Cardiac muscle cell (in vitro differentiated cells and primary cell): Measurements from ENCODE around the gene RUSF1. TPM values are rescaled to one million over a fixed set of nuclear protein-coding genes. Genes with fewer than 3 reads are reported as not detected.
"Not testable (repeated sequence)": the region's sequence is repeated elsewhere in the genome, so short reads cannot be mapped to it uniquely, and the experiment has no call there.

Experiments used
- DNase-seq, 2 donors: peaks; one replicate each; pipeline versions ENCODE4 v3.0.0 to v3.0.0-alpha.2; 2010 to 2017; ENCODE audit warnings: low read depth in 1 of 2, low spot score in 1 of 2
- H3K27ac ChIP-seq: fragments of 200-600 bp; sonication (generic); 2 replicates; pipeline ENCODE4 v1.5.1; 2016
- H3K27me3 ChIP-seq: fragments of 200-600 bp; sonication (generic); 2 replicates; pipeline ENCODE4 v1.6.0; 2016; ENCODE audit warnings: control low read depth
- H3K36me3 ChIP-seq: fragments of 200-600 bp; sonication (generic); 2 replicates; pipeline ENCODE4 v1.5.1; 2016; ENCODE audit warnings: control low read depth
- H3K4me1 ChIP-seq: fragments of 200-600 bp; sonication (generic); 2 replicates; pipeline ENCODE4 v1.8.1; 2017; ENCODE audit warnings: low read depth, mild to moderate bottlenecking, mixed run types
- H3K4me3 ChIP-seq: fragments of 200-600 bp; sonication (generic); 2 replicates; pipeline ENCODE4 v1.5.1; 2016; ENCODE audit warnings: mild to moderate bottlenecking
- H3K9me3 ChIP-seq: fragments of 200-600 bp; sonication (generic); 2 replicates; pipeline ENCODE4 v1.5.1; 2017; ENCODE audit warnings: low read depth, mild to moderate bottlenecking, control low read depth
- polyA plus RNA-seq: library from polyadenylated mRNA; unstranded; fragments of >200 nt; fragmentation: Nextera tagmentation; extraction: Ambion mirVana; gene quantifications from 2 replicates; pipeline ENCODE4 v1.2.1, GENCODE V29; 2016
- total RNA-seq: library from RNA; depleted of rRNA; stranded (reverse); fragments of >200 nt; gene quantifications from 2 replicates; pipeline ENCODE4 v1.2.3, GENCODE V29; 2016
- TF ChIP-seq, protein P1 (sequence below): IDR thresholded peaks from 2 replicates; pipeline ENCODE4 v1.5.1; 2012; ENCODE audit warnings: low read depth, mild to moderate bottlenecking, low read length

Gene RUSF1
- total and polyA plus RNA-seq, 2 experiments from 2014 or later, result 54.0 to 113 TPM

GRCh38 chr16:31508706-31509195 is 560 bp upstream of the RUSF1 start:
- DNase-seq, result peak in 1 of 2 donors; percentile 68

GRCh38 chr16:31507617-31507928 is 618 bp downstream of the RUSF1 start:
- H3K27me3 ChIP-seq, result no peaks in the 10 kb centered on the region
- peak overlapping the region; percentile 97 for H3K27ac ChIP-seq

More at GRCh38 chr16:31508706-31509195, 560 bp upstream of the RUSF1 start:
- Histone ChIP-seq H3K27ac (peak overlapping the region; percentile 97), H3K4me3 (peak overlapping the region; percentile 61), H3K4me1 (peaks cover 12% of the 10 kb centered on the region), H3K36me3 (no peaks in the 10 kb centered on the region), H3K9me3 (no peaks in the 10 kb centered on the region), H3K27me3 (no peaks in the 10 kb centered on the region)
- TF ChIP-seq, protein P1, sequence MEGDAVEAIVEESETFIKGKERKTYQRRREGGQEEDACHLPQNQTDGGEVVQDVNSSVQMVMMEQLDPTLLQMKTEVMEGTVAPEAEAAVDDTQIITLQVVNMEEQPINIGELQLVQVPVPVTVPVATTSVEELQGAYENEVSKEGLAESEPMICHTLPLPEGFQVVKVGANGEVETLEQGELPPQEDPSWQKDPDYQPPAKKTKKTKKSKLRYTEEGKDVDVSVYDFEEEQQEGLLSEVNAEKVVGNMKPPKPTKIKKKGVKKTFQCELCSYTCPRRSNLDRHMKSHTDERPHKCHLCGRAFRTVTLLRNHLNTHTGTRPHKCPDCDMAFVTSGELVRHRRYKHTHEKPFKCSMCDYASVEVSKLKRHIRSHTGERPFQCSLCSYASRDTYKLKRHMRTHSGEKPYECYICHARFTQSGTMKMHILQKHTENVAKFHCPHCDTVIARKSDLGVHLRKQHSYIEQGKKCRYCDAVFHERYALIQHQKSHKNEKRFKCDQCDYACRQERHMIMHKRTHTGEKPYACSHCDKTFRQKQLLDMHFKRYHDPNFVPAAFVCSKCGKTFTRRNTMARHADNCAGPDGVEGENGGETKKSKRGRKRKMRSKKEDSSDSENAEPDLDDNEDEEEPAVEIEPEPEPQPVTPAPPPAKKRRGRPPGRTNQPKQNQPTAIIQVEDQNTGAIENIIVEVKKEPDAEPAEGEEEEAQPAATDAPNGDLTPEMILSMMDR, result no peak

DNA sequence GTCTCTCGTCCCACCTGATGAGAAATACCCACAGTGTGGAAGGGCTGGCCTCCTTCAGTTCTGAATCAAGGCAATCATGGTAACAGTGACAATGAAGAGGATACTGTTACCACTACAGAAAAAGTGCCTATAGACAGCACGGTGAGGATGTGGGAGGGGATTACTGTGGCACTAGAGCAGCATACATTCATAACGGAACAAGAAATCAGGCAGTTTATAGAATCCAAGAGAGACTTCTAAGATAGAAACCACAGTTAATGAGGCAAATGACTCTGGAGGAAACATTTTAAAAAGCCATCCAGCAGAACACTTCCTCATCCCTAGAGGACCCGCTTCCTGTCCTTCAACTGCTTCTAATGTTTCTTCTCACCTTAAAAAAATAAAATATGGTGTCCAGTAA is 2.7 kb downstream of the RUSF1 start:
- Histone ChIP-seq H3K27ac (no peak overlapping the region), H3K36me3 (no peaks in the 10 kb centered on the region), H3K9me3 (no peaks in the 10 kb centered on the region), H3K27me3 (no peaks in the 10 kb centered on the region), H3K4me1 (peaks cover 12% of the 10 kb centered on the region), H3K4me3 (no peak overlapping the region)
- TF ChIP-seq, protein P1, result no peak
- no peak for DNase-seq

More at GRCh38 chr16:31507617-31507928, 618 bp downstream of the RUSF1 start:
- DNase-seq, result no peak
- H3K9me3 ChIP-seq, result no peaks in the 10 kb centered on the region
- TF ChIP-seq, protein P1, result no peak
- no peaks in the 10 kb centered on the region for H3K36me3 ChIP-seq
- H3K4me1 ChIP-seq, result peaks cover 12% of the 10 kb centered on the region
- H3K4me3 ChIP-seq, result peak overlapping the region; percentile 61

GRCh38 chr16:31504159-31504558 is 4.0 kb downstream of the RUSF1 start:
- no peaks in the 10 kb centered on the region for H3K27me3 ChIP-seq
- no peaks in the 10 kb centered on the region for H3K36me3 ChIP-seq
- H3K27ac ChIP-seq, result no peak overlapping the region
- H3K4me1 ChIP-seq, result peaks cover 6% of the 10 kb centered on the region
- no peaks in the 10 kb centered on the region for H3K9me3 ChIP-seq
- no peak for DNase-seq
- no peak overlapping the region for H3K4me3 ChIP-seq
- TF ChIP-seq, protein P1, result no peak

DNA sequence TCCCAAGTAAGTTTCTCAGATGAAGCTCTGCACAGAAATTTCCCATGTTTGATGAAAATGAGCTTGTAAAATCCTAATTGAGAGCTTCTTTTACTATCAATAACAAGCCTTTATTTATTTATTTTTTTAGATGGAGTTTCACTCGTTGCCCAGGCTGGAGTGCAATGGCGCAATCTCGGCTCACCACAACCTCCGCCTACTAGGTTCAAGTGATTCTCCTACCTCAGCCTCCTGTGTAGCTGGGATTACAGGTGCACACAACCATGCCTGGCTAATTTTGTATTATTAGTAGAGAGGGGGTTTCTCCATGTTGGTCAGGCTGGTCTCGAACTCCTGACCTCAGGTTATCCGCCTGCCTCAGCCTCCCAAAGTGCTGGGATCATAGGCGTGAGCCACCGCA is 4.6 kb downstream of the RUSF1 start:
- DNase-seq, result not testable (repeated sequence)

GRCh38 chr16:31502981-31503380 is 5.2 kb downstream of the RUSF1 start:
- Histone ChIP-seq H3K9me3 (no peaks in the 10 kb centered on the region), H3K4me1 (peaks cover 5% of the 10 kb centered on the region), H3K27ac (no peak overlapping the region), H3K36me3 (peaks cover 2% of the 10 kb centered on the region), H3K4me3 (no peak overlapping the region), H3K27me3 (no peaks in the 10 kb centered on the region)
- DNase-seq, result peak in 1 of 2 donors; percentile 49
- TF ChIP-seq, protein P1, result no peak

More for the DNA sequence above, 4.6 kb downstream of the RUSF1 start:
- not testable (repeated sequence) for H3K27me3 ChIP-seq, H3K9me3 ChIP-seq, H3K4me3 ChIP-seq, H3K27ac ChIP-seq, H3K36me3 ChIP-seq, H3K4me1 ChIP-seq
